Right cardiac atrium (tissue), 5 donors: Measurements from ENCODE around the gene MTG2. TPM values are rescaled to one million over a fixed set of nuclear protein-coding genes. Genes with fewer than 3 reads are reported as not detected.
A peak's percentile ranks its signal among the peaks of the same experiment; 100 is the strongest.

Experiments
- ATAC-seq, 2 donors: fragments of 200-7000 bp; cut with Tn5 transposase; one replicate each; pipeline versions ENCODE4 v1.8.0 to v1.9.1; 2020; ENCODE audit warnings: moderate library complexity in 2 of 2, mild to moderate bottlenecking in 1 of 2
- DNase-seq, 3 donors: peaks; one replicate each; pipeline ENCODE4 v3.0.0-alpha.2; 2020
- H3K27ac ChIP-seq: one replicate; pipeline ENCODE4 v1.5.1; 2013; ENCODE audit warnings: mild to moderate bottlenecking, low read length, control low read depth, moderate library complexity
- H3K27me3 ChIP-seq: one replicate; pipeline ENCODE4 v1.6.1; 2013; ENCODE audit not compliant: control insufficient read depth, insufficient read depth
- H3K4me1 ChIP-seq: one replicate; pipeline ENCODE4 v1.6.1; 2013; ENCODE audit warnings: low read length; ENCODE audit not compliant: control insufficient read depth, insufficient read depth
- H3K4me3 ChIP-seq: one replicate; pipeline ENCODE4 v1.5.1; 2013; ENCODE audit warnings: low read length, control low read depth
- H3K9me3 ChIP-seq: one replicate; pipeline ENCODE4 v1.6.1; 2013; ENCODE audit warnings: low read length; ENCODE audit not compliant: control insufficient read depth
- WGBS: extraction: QIAGEN DNeasy Blood & Tissue Kit; methylation state at CpG from one replicate; pipeline ENCODE4 v1.1.7; 2013; 5-methylcytosine and 5-hydroxymethylcytosine counted together
- intact Hi-C, 4 donors: fragments of 100-400 bp; cut with DNase I; formaldehyde crosslinking; loops; one replicate each; pipeline versions ENCODE4 v1.11.0 to v1.14.0; 2022 to 2023
- polyA plus RNA-seq: library from polyadenylated mRNA; stranded (reverse); fragments of 200-250 nt; gene quantifications from one replicate; pipeline ENCODE4 v1.2.3, GENCODE V29; 2013
- total RNA-seq, 4 donors: library from RNA; stranded (reverse); fragmentation: NEBNext Ultra II Directional; extraction: Animal tissue kit (Norgen Biotek cat#: 25700); gene quantifications; one replicate each; pipeline ENCODE4 v1.2.1, GENCODE V29; 2021
- donor health status: healthy with polysubstance abuse.
- donor health status: DM: no; HTN: yes; CAD: no.
- donor health status: DM: no; HTN: no; CAD: no.
- donor health status: DM: no; HTN: yes; CAD: no; lungs with severe emphysema.
- donor health status: DM: yes; HTN: yes; CAD: no.

Gene MTG2
- total and polyA plus RNA-seq, 5 donors = 20.4 to 29.2 (median 25.2) TPM

DNA sequence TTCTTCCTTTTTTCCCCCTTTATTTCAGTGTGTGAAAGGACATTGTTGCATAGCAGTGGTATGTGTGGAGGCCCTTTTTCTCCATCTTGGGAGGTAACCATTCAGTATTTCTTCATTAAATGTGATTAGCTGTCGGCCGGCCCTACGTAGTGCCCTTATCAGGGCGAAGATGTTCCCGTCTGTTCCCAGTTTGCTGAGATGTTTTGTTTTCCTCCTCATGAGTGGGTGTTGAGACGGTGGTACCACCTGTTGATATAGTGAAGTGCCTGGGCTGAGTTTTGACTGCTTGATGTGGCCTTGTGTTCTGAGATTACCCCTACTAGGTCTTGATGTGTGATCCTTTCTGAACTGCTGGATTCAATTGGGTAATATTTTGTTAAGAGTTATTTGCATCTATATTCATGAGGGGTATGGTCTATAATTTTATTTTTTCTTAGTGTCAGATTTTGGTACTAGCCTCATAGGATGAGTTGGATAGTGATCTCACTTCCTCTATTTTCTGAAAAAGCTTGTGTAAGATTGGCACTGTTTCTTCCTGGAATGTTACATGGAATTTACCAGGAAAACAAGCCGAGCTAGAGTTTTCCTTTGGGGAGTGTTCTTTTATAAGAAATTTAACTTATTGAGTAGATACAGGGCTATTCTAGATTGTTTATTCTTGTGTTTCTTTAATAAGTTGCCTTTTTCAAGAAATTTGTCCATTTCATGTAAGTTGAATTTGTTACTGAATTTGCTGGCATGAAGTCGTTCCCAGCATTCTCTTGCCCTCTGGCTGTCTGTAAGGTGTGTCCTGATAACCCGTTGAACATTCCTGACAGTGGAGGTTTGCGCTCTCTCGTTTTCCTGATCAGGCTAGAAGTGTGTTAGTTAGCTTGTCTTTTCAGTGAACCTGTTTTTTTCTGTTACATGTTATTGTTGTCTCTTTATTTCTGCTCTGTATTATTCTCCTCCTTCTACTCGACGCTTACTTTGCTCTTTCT, 4.3 kb downstream of the MTG2 start:
- ATAC-seq (no peak), DNase-seq (peak in 1 of 3 donors; percentile 10)
- intact Hi-C loops = loop anchor here in 3 of 4 donors (10.0 kb wide), 3 partner anchors 98 to 198 kb away; partner anchors contain the start of gene RPS21 (in 1 of the 3)
- H3K4me3 ChIP-seq = no peak overlapping the region
- H3K9me3 ChIP-seq = no peaks in the 10 kb centered on the region
- H3K4me1 ChIP-seq = peaks cover 8% of the 10 kb centered on the region
- H3K27ac ChIP-seq = no peak overlapping the region
- whole genome bisulfite sequencing = 47% methylated on average over 13 of the region's 13 CpGs
- no peaks in the 10 kb centered on the region for H3K27me3 ChIP-seq

DNA sequence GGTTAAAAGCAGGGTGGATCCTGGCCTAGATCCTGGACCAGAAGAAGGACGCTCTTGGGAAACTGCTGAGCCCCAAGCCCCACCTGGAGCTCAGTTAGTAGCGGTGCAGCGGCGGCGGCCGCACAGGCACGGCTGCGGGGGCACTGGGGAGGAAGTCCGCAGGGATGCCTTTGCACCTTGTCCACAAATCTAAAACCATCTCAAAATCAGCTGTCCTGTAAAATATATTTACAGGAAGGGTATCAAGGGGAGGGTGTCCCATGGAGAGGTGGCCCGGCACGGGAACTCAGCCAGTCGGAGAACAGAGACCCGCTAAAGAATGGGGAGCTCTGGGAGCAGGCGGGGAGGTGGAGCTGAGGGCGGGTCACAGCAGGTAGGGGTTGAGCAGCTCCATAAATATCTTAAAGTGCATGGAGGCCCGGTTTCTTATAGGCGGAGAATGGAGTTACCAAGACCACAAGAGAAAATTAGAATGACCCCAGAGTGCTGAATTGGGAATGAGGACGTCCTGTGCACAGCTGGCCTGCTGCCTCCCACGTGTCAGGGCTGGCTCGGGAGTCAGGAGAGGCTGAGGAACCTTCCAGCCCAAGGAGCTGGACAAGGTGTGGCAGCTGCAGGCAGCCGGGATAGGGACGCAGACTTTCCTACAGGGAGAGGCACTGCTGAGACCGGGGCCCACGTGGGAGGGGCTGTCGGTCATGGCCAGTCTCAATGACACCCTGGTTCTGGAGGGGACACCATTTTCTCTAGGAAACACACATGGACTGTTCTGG, 8.0 kb downstream of the MTG2 start:
- ATAC-seq (no peak), DNase-seq (peak in 1 of 3 donors; percentile 28)
- no peaks in the 10 kb centered on the region for H3K27me3 ChIP-seq
- H3K27ac ChIP-seq = no peak overlapping the region
- H3K4me3 ChIP-seq = no peak overlapping the region
- intact Hi-C loops = no loop called here
- no peaks in the 10 kb centered on the region for H3K4me1 ChIP-seq
- WGBS = 84% methylated on average over 25 of the region's 25 CpGs
- no peaks in the 10 kb centered on the region for H3K9me3 ChIP-seq

GRCh38 chr20:62191781-62192559, 9.1 kb downstream of the MTG2 start:
- 76% methylated on average over 14 of the region's 14 CpGs for WGBS
- H3K4me3 ChIP-seq = no peak overlapping the region
- DNase-seq = peak in 1 of 3 donors; percentile 26
- no peaks in the 10 kb centered on the region for H3K4me1 ChIP-seq
- H3K27me3 ChIP-seq = no peaks in the 10 kb centered on the region
- intact Hi-C loops = no loop called here
- peak; percentile 37 to 39 for ATAC-seq
- H3K9me3 ChIP-seq = no peaks in the 10 kb centered on the region
- no peak overlapping the region for H3K27ac ChIP-seq

DNA sequence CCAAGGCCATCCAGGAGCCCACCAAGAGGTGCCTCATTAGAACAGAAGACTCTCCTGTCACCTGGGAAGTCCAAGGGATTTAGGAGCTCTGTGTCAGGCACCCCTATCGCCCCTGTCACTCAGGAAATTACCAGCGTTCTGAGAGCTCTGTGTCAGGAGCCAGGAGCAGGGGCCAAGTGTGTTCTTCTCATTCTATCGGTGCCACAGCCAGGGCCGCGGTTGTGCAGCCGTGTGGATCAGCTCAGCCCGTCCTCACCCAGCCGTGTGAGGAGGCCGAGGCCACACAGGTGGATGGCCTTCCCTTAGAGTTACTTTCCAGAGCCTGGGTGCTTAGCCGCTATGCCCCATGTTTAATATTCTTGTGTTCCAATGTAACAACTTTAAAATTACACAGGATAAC, 9.8 kb downstream of the MTG2 start:
- DNase-seq (peak in 1 of 3 donors; percentile 19), ATAC-seq (no peak)
- Histone ChIP-seq H3K4me3 (no peak overlapping the region), H3K4me1 (no peaks in the 10 kb centered on the region), H3K27ac (no peak overlapping the region), H3K27me3 (no peaks in the 10 kb centered on the region), H3K9me3 (no peaks in the 10 kb centered on the region)
- intact Hi-C loops = no loop called here
- WGBS = 68% methylated on average over 10 of the region's 10 CpGs

GRCh38 chr20:62193079-62194025, 10.5 kb downstream of the MTG2 start:
- intact Hi-C loops = no loop called here
- DNase-seq (peak in 1 of 3 donors; percentile 28), ATAC-seq (no peak)
- Histone ChIP-seq H3K4me3 (no peak overlapping the region), H3K27ac (no peak overlapping the region), H3K27me3 (no peaks in the 10 kb centered on the region), H3K9me3 (no peaks in the 10 kb centered on the region), H3K4me1 (no peaks in the 10 kb centered on the region)
- 90% methylated on average over 29 of the region's 29 CpGs for WGBS

DNA sequence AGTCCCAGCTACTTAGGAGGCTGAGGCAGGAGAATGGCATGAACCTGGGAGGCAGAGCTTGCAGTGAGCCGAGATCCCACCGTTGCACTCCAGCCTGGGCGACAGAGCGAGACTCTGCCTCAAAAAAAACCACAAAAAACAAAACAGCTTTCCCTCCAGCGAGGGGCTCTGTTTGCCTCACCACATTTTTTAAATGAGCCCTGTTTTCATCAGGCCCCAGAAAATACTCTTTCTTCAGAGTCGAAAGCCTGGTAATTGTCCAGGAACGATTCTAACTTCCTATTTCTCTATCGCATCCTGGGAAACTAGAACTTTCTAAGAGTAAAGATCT, 12.2 kb downstream of the MTG2 start:
- ATAC-seq (no peak), DNase-seq (no peak)
- Histone ChIP-seq H3K4me1 (no peaks in the 10 kb centered on the region), H3K27me3 (no peaks in the 10 kb centered on the region), H3K27ac (no peak overlapping the region), H3K4me3 (no peak overlapping the region), H3K9me3 (no peaks in the 10 kb centered on the region)
- 77% methylated on average over 8 of the region's 8 CpGs for WGBS
- intact Hi-C loops = no loop called here

- H3K4me3 ChIP-seq = no peak overlapping the region
- intact Hi-C loops = no loop called here
- DNase-seq (peak in 1 of 3 donors; percentile 11), ATAC-seq (no peak)
- no peaks in the 10 kb centered on the region for H3K4me1 ChIP-seq
- 93% methylated on average over 10 of the region's 10 CpGs for WGBS
- no peak overlapping the region for H3K27ac ChIP-seq
- no peaks in the 10 kb centered on the region for H3K9me3 ChIP-seq
- H3K27me3 ChIP-seq = no peaks in the 10 kb centered on the region
Measured at GRCh38 chr20:62195736-62196135, 12.9 kb downstream of the MTG2 start.

DNA sequence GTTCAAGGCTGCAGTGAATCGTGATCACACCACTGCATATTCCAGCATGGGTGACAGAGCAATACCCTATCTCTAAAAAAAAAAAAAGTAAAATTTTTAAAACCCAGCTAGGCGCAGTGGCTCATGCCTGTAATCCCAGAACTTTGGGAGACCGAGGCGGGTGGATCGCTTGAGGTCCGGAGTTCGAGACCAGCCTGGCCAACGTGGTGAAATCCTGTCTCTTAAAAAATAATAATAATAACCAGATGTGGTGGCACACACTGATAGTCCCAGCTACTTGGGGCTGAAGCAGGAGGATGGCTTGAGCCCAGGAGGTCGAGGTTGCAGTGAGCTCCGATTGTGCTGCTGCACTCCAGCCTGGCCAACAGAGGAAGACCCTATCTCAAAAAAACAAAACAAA, 13.5 kb downstream of the MTG2 start:
- Histone ChIP-seq H3K4me1 (no peaks in the 10 kb centered on the region), H3K9me3 (no peaks in the 10 kb centered on the region), H3K27ac (no peak overlapping the region), H3K27me3 (no peaks in the 10 kb centered on the region), H3K4me3 (no peak overlapping the region)
- ATAC-seq (no peak), DNase-seq (no peak)
- intact Hi-C loops = no loop called here
- 95% methylated on average over 10 of the region's 10 CpGs for WGBS

DNA sequence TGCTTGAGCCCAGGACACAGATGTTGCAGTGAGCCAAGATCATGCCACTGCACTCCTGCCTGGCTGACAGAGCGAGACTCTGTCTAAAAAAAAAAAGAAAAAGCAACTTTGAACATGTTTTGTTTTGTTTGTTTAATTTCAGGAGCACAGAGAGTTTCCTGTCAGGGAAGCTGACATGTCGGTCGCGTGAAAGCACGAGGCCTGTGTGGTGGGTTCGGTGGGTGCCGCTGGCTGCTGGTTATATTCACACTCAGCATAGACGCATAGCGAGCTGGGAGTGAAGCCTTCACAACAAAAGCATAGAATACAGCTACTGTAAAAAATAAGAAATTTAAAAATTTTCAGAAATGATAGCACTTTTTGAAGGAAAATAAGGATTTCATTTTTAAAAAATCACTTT, 14.5 kb downstream of the MTG2 start:
- no peak for ATAC-seq
- WGBS = 85% methylated on average over 9 of the region's 9 CpGs
- Histone ChIP-seq H3K9me3 (no peaks in the 10 kb centered on the region), H3K4me3 (no peak overlapping the region), H3K27ac (no peak overlapping the region), H3K27me3 (no peaks in the 10 kb centered on the region), H3K4me1 (no peaks in the 10 kb centered on the region)
- intact Hi-C loops = no loop called here
- DNase-seq = no peak

DNA sequence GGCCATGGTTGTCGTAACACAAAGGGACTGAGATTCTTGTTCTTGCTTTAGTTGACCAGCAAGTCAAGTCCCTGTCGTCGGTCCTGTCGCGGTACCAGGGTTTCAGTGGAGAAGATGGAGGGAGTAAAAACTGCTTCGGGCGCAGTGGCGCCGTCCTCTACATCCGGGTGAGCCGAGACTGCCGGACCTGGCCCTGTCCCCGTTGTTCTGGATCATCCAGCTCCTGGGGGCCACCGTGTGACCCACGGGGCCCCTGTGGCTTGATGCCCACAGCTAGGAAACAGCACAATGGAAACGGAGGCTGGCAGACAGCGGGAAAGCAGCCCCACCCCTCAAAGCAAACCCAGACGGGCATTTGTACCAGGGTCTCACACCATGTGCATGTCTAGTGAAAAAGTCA, 15.0 kb downstream of the MTG2 start:
- H3K9me3 ChIP-seq = no peaks in the 10 kb centered on the region
- ATAC-seq (no peak), DNase-seq (peak in 1 of 3 donors; percentile 34)
- no peaks in the 10 kb centered on the region for H3K27me3 ChIP-seq
- no peak overlapping the region for H3K4me3 ChIP-seq
- intact Hi-C loops = no loop called here
- WGBS = 96% methylated on average over 18 of the region's 18 CpGs
- no peak overlapping the region for H3K27ac ChIP-seq
- H3K4me1 ChIP-seq = no peaks in the 10 kb centered on the region
